HL-60 (cell line): ENCODE results near the gene BCAS3.
A peak's percentile ranks its signal among the peaks of the same experiment; 100 is the strongest.

Source experiments
- DNase-seq, 2 experiments: peaks; one replicate each; pipeline ENCODE4 v3.0.0-alpha.2; 2010 to 2020; ENCODE audit warnings: low read depth in 1 of 2, low spot score in 1 of 2
- H3K27ac ChIP-seq: fragments of 250-450 bp; sonication (Bioruptor Pico); replicated peaks from 2 replicates; pipeline ENCODE4 v1.5.1; 2020; ENCODE audit warnings: mild to moderate bottlenecking, moderate library complexity
- H3K27me3 ChIP-seq: fragments of 250-450 bp; sonication (Bioruptor Pico); 2 replicates; pipeline ENCODE4 v1.5.1; 2021; ENCODE audit warnings: mild to moderate bottlenecking, moderate library complexity; ENCODE audit not compliant: insufficient read depth, poor library complexity, severe bottlenecking
- H3K4me3 ChIP-seq: replicated peaks from 2 replicates; pipeline ENCODE4 v1.5.1; 2011; ENCODE audit warnings: mild to moderate bottlenecking, control low read depth, low read length; ENCODE audit not compliant: insufficient read depth
- GABPA ChIP-seq: IDR thresholded peaks from 2 replicates; pipeline ENCODE4 v1.6.1; 2012; ENCODE audit warnings: low read depth
- POLR2AphosphoS5 ChIP-seq: IDR thresholded peaks from 2 replicates; pipeline ENCODE4 v1.6.1; 2012; ENCODE audit warnings: low read depth
- REST ChIP-seq: IDR thresholded peaks from 2 replicates; pipeline ENCODE4 v1.6.1; 2012; ENCODE audit warnings: low read depth; ENCODE audit not compliant: insufficient replicate concordance
- SPI1 ChIP-seq: IDR thresholded peaks from 2 replicates; pipeline ENCODE4 v1.6.1; 2012; ENCODE audit warnings: low read depth, mild to moderate bottlenecking, borderline replicate concordance
- TF ChIP-seq, protein P1 (sequence below): IDR thresholded peaks from one replicate; pipeline ENCODE4 v1.5.1; 2011; ENCODE audit warnings: low read length, control low read depth, inconsistent platforms; ENCODE audit not compliant: insufficient read depth

The BCAS3 gene

GRCh38 chr17:60846175-60846574 is 168.5 kb downstream of the BCAS3 start:
- TF ChIP-seq SPI1: peak; percentile 84
- TF ChIP-seq, protein P1, sequence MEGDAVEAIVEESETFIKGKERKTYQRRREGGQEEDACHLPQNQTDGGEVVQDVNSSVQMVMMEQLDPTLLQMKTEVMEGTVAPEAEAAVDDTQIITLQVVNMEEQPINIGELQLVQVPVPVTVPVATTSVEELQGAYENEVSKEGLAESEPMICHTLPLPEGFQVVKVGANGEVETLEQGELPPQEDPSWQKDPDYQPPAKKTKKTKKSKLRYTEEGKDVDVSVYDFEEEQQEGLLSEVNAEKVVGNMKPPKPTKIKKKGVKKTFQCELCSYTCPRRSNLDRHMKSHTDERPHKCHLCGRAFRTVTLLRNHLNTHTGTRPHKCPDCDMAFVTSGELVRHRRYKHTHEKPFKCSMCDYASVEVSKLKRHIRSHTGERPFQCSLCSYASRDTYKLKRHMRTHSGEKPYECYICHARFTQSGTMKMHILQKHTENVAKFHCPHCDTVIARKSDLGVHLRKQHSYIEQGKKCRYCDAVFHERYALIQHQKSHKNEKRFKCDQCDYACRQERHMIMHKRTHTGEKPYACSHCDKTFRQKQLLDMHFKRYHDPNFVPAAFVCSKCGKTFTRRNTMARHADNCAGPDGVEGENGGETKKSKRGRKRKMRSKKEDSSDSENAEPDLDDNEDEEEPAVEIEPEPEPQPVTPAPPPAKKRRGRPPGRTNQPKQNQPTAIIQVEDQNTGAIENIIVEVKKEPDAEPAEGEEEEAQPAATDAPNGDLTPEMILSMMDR: no peak
- H3K27me3 ChIP-seq: no peaks in the 10 kb centered on the region
- H3K27ac ChIP-seq: no peak overlapping the region
- no peak overlapping the region for H3K4me3 ChIP-seq
- peak in 1 of 2 experiments; percentile 13 for DNase-seq

DNA sequence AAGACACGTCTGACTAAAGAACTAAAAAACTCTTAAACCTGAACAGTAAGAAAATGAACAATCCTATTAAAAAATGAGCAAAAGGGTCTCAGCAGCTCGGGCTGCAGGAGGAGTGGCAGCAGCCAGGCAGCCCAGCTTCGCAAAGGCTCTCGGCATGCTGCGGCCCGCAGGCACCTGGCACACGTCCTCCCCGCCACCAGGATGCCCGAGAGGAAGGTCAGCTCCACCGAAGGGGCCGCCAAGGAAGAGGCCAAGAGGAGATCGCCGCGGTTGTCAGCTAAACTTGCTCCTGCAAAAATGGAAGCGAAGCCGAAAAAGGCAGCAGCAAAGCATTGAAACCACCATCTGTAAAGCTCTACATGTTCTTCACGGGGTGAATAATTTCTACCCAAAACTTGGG is 173.5 kb downstream of the BCAS3 start:
- no peak for DNase-seq
- Histone ChIP-seq H3K27me3 (no peaks in the 10 kb centered on the region), H3K27ac (no peak overlapping the region), H3K4me3 (no peak overlapping the region)
- TF ChIP-seq REST (no peak), GABPA (no peak), POLR2AphosphoS5 (no peak), SPI1 (no peak)
- TF ChIP-seq, protein P1: no peak

GRCh38 chr17:60857556-60858080 is 180.0 kb downstream of the BCAS3 start:
- no peak for DNase-seq
- H3K27ac ChIP-seq: no peak overlapping the region
- TF ChIP-seq POLR2AphosphoS5: no peak
- no peak for TF ChIP-seq GABPA
- no peak for TF ChIP-seq REST
- TF ChIP-seq, protein P1: no peak
- no peak for TF ChIP-seq SPI1
- H3K4me3 ChIP-seq: no peak overlapping the region
- H3K27me3 ChIP-seq: no peaks in the 10 kb centered on the region

DNA sequence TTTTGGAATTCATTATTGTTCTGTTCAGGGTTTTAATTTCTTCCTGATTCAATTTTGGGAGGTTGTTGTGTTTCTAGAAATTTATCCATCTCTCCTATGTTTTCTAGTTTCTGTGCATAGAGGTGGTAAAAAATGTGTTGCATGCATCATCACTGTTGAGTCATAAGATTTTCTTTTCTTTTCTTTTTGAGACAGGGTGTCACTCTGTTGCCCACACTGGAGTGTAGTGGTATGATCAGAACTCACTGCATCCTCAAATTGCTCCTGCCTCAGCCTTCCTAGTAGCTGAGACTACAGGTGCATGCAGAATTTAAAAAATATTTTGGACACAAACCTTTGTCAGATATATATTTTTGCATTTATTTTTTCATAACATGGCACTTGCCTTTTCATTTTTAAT is 184.8 kb downstream of the BCAS3 start:
- TF ChIP-seq POLR2AphosphoS5 (no peak), GABPA (no peak), REST (no peak), SPI1 (no peak)
- TF ChIP-seq, protein P1: no peak
- Histone ChIP-seq H3K27ac (no peak overlapping the region), H3K27me3 (no peaks in the 10 kb centered on the region), H3K4me3 (no peak overlapping the region)
- no peak for DNase-seq
